GM12878 (cell line): ENCODE measurements around the gene GON7. TPM values are rescaled to one million over a fixed set of nuclear protein-coding genes. Genes with fewer than 3 reads are reported as not detected.

Experiments
- ATAC-seq: fragments of 200-7000 bp; cut with Tn5 transposase; 3 replicates; pipeline ENCODE4 v1.9.1; 2020; ENCODE audit warnings: mild to moderate bottlenecking, moderate library complexity
- BruUV-seq: library from RNA; stranded (reverse); fragments of 400-500 nt; replicated peaks from 2 replicates; lab custom pipeline; 2021; lab: Mats Ljungman, UMichigan
- CTCF ChIA-PET: fragments of 300-600 bp; sonication (Branson Sonifier 250); formaldehyde crosslinking; extraction: SDS; loops from one replicate; lab custom pipeline; 2021; ENCODE audit warnings: inconsistent platforms; lab: Yijun Ruan, JAX
- POLR2A ChIA-PET: fragments of 350-600 bp; formaldehyde crosslinking; extraction: SDS; loops from one replicate; lab custom pipeline; 2021; ENCODE audit warnings: inconsistent platforms; lab: Charles Lee
- RAD21 ChIA-PET: fragments of 300-600 bp; sonication (Branson Sonifier 250); formaldehyde crosslinking; loops from one replicate; lab custom pipeline; 2023; ENCODE audit warnings: antibody characterized with exemption; ENCODE audit not compliant: unreplicated experiment; lab: Charles Lee
- SMC1A ChIA-PET: fragments of 300-600 bp; sonication (Branson Sonifier 250); formaldehyde crosslinking; loops from one replicate; lab custom pipeline; 2023; ENCODE audit not compliant: unreplicated experiment, uncharacterized antibody; lab: Charles Lee
- DNase-seq: peaks from one replicate; pipeline ENCODE4 v3.0.0-alpha.2; 2011; ENCODE audit warnings: low read depth, low spot score
- FAIRE-seq: peaks from 3 replicates; lab custom pipeline; 2011; peaks lifted over from hg19 to GRCh38; lab: Jason Lieb, UNC
- H2AFZ ChIP-seq: 2 replicates; pipeline ENCODE4 v1.6.0; 2011; ENCODE audit warnings: low read depth, low read length, control low read depth; ENCODE audit not compliant: control insufficient read depth
- H3K27ac ChIP-seq: 2 replicates; pipeline ENCODE4 v1.5.1; 2011; ENCODE audit warnings: control low read depth; ENCODE audit not compliant: control insufficient read depth, insufficient read depth
- H3K27me3 ChIP-seq, 2 experiments: replicated peaks in 1 of 2; 2 replicates each; pipeline versions ENCODE4 v1.6.0 to v1.6.1; 2011; ENCODE audit warnings: low read length in 1 of 2; ENCODE audit not compliant: control insufficient read depth in 2 of 2, insufficient read depth in 2 of 2
- H3K36me3 ChIP-seq, 2 experiments: 2 replicates each; pipeline ENCODE4 v1.5.1; 2011; ENCODE audit warnings: low read length in 1 of 2; ENCODE audit not compliant: control insufficient read depth in 2 of 2, insufficient read depth in 2 of 2
- H3K4me1 ChIP-seq: 2 replicates; pipeline ENCODE4 v1.6.1; 2011; ENCODE audit warnings: mild to moderate bottlenecking, low read length, moderate library complexity, mixed read lengths; ENCODE audit not compliant: control insufficient read depth, insufficient read depth
- H3K4me2 ChIP-seq: 2 replicates; pipeline ENCODE4 v1.6.0; 2011; ENCODE audit warnings: control low read depth; ENCODE audit not compliant: control insufficient read depth, insufficient read depth
- H3K4me3 ChIP-seq: fragments of 200-600 bp; sonication (generic); 2 replicates; pipeline ENCODE4 v1.5.1; 2016
- H3K79me2 ChIP-seq: 2 replicates; pipeline ENCODE4 v1.6.0; 2011; ENCODE audit warnings: low read length; ENCODE audit not compliant: control insufficient read depth, insufficient read depth
- H3K9ac ChIP-seq: 2 replicates; pipeline ENCODE4 v1.8.0; 2011; ENCODE audit warnings: low read length, control low read depth, mixed read lengths; ENCODE audit not compliant: control insufficient read depth, insufficient read depth
- H3K9me3 ChIP-seq: replicated peaks from 3 replicates; pipeline ENCODE4 v1.5.1; 2011; ENCODE audit warnings: mild to moderate bottlenecking, low read length; ENCODE audit not compliant: control insufficient read depth, insufficient read depth
- H4K20me1 ChIP-seq: 2 replicates; pipeline ENCODE4 v1.6.0; 2011; ENCODE audit not compliant: control insufficient read depth, insufficient read depth
- ATF7 ChIP-seq: fragments of 450-650 bp; IDR thresholded peaks from 2 replicates; pipeline ENCODE4 v1.6.1; 2016; ENCODE audit warnings: low read depth, mild to moderate bottlenecking
- CBX3 ChIP-seq: fragments of 200-600 bp; sonication (generic); IDR thresholded peaks from 2 replicates; pipeline ENCODE4 v1.6.1; 2016; ENCODE audit warnings: low read depth, borderline replicate concordance
- CBX5 ChIP-seq: sonication (generic); IDR thresholded peaks from 2 replicates; pipeline ENCODE4 v1.6.1; 2016; ENCODE audit warnings: low read depth, moderate library complexity, mild to moderate bottlenecking, inconsistent platforms
- IKZF1 ChIP-seq: fragments of 450-650 bp; conservative IDR thresholded peaks from 2 replicates; pipeline ENCODE4 v1.6.1; 2017; ENCODE audit warnings: antibody characterized with exemption, mild to moderate bottlenecking
- LARP7 ChIP-seq: fragments of 450-650 bp; IDR thresholded peaks from 2 replicates; pipeline ENCODE4 v1.6.1; 2017; ENCODE audit warnings: mild to moderate bottlenecking
- NR2F1 ChIP-seq: fragments of 450-650 bp; conservative IDR thresholded peaks from 2 replicates; pipeline ENCODE4 v1.6.1; 2017; ENCODE audit warnings: mild to moderate bottlenecking
- SREBF2 ChIP-seq: IDR thresholded peaks from 2 replicates; pipeline ENCODE4 v1.6.1; 2012; ENCODE audit warnings: mild to moderate bottlenecking, low read length
- WGBS: methylation state at CpG from one replicate; pipeline ENCODE4 v1.1.6; 2016; ENCODE audit warnings: low lambda C conversion rate; ENCODE audit not compliant: insufficient replicate concordance, insufficient coverage; ENCODE audit errors: missing lambda C conversion rate; 5-methylcytosine and 5-hydroxymethylcytosine counted together
- in situ Hi-C: fragments of 300-500 bp; cut with MboI; formaldehyde crosslinking; loops from 9 replicates; pipeline ENCODE4 v1.14.3; 2018; ENCODE audit warnings: mixed read lengths
- intact Hi-C: fragments of 100-400 bp; cut with micrococcal nuclease; formaldehyde crosslinking; loops from one replicate; pipeline ENCODE4 v1.14.2; 2022; ENCODE audit not compliant: unreplicated experiment
- polyA plus RNA-seq, 11 experiments: library from polyadenylated mRNA; depleted of rRNA in 4 of 11; unstranded in 6 of 11; stranded (reverse) in 5 of 11; fragments of >200 nt; fragmentation: Nextera tagmentation in 4 of 11; fragmentation: Illumina TruSeq in 1 of 11; extraction: Ambion mirVana in 4 of 11; extraction: Trizol in 1 of 11; gene quantifications; 1 replicate in 1 of 11; 2 replicates in 10 of 11; pipeline versions ENCODE4 v1.2.1 to v1.2.3, GENCODE V29; 2011 to 2016; ENCODE audit warnings: inconsistent platforms in 2 of 11, missing spikeins in 2 of 11, low read depth in 1 of 11
- total RNA-seq, 4 experiments: library from RNA; depleted of rRNA in 3 of 4; stranded (reverse); fragments of >200 nt in 3 of 4; fragmentation: Illumina TruSeq in 1 of 4; extraction: Trizol in 1 of 4; gene quantifications; 2 replicates each; pipeline versions ENCODE4 v1.2.1 to v1.2.3, GENCODE V29; 2013 to 2021
- TF ChIP-seq, protein P1 (sequence below): fragments of 450-650 bp; IDR thresholded peaks from 2 replicates; pipeline ENCODE4 v1.6.1; 2017; ENCODE audit warnings: mild to moderate bottlenecking, moderate library complexity
- TF ChIP-seq, protein P2 (sequence below): IDR thresholded peaks from 2 replicates; pipeline ENCODE4 v1.6.1; 2012; ENCODE audit warnings: low read length, inconsistent platforms
- TF ChIP-seq, protein P3 (sequence below): fragments of 150-350 bp; IDR thresholded peaks from 2 replicates; pipeline ENCODE4 v1.6.1; 2016; ENCODE audit warnings: low read depth, low read length

The GON7 gene
- total and polyA plus RNA-seq, 10 of the 15 experiments (the other 5 are each of a cell fraction or from before 2014, with no cell fraction given): 21.6 to 59.0 (median 33.0) TPM

DNA sequence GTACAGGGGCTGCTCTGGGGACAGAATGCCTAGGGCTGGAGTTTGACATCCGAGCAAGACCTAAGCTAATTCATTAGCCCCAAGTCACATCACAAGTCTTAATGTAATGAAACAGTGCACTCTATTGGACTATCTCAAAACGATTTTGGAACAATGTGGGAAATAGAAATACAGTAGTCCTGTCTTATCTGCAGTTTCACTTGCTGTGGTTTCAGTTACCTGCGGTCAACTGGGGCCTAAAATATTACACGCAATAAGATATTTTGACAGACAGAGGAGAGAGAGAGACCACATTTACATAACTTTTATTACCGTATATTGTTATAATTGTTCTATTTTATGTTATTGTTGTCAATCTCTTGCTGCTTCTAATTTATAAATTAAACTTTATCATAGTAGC lies 43.3 kb downstream of the GON7 start (continued):
- TF ChIP-seq NR2F1 (0 out of 2 replicates have a peak, but pooled peaks have one; percentile 26), IKZF1 (peak; percentile 51), CBX3 (no peak)
- TF ChIP-seq, protein P1, sequence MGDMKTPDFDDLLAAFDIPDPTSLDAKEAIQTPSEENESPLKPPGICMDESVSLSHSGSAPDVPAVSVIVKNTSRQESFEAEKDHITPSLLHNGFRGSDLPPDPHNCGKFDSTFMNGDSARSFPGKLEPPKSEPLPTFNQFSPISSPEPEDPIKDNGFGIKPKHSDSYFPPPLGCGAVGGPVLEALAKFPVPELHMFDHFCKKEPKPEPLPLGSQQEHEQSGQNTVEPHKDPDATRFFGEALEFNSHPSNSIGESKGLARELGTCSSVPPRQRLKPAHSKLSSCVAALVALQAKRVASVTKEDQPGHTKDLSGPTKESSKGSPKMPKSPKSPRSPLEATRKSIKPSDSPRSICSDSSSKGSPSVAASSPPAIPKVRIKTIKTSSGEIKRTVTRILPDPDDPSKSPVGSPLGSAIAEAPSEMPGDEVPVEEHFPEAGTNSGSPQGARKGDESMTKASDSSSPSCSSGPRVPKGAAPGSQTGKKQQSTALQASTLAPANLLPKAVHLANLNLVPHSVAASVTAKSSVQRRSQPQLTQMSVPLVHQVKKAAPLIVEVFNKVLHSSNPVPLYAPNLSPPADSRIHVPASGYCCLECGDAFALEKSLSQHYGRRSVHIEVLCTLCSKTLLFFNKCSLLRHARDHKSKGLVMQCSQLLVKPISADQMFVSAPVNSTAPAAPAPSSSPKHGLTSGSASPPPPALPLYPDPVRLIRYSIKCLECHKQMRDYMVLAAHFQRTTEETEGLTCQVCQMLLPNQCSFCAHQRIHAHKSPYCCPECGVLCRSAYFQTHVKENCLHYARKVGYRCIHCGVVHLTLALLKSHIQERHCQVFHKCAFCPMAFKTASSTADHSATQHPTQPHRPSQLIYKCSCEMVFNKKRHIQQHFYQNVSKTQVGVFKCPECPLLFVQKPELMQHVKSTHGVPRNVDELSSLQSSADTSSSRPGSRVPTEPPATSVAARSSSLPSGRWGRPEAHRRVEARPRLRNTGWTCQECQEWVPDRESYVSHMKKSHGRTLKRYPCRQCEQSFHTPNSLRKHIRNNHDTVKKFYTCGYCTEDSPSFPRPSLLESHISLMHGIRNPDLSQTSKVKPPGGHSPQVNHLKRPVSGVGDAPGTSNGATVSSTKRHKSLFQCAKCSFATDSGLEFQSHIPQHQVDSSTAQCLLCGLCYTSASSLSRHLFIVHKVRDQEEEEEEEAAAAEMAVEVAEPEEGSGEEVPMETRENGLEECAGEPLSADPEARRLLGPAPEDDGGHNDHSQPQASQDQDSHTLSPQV: peak; percentile 53; the same call in 1 of the 2 replicates
- TF ChIP-seq, all 136 proteins: peak for 21

GRCh38 chr14:93161411-93161940 lies 45.4 kb downstream of the GON7 start:
- H3K4me2 ChIP-seq: no peak overlapping the region
- CTCF ChIA-PET: interaction anchor here (1.3 to 2.9 kb wide), 10 partner anchors 15 to 209 kb away, joined by 3 to 50 read pairs (median 8); partner anchors contain the start of gene ITPK1

More at GRCh38 chr14:93161411-93161940, 45.4 kb downstream of the GON7 start:
- intact Hi-C loops (loop anchor here (1.0 to 10.0 kb wide), 2 partner anchors 127 to 447 kb away; no protein-coding TSS in a partner anchor), in situ Hi-C loops (no loop called here)
- Histone ChIP-seq H3K27me3 (no peaks in the 10 kb centered on the region), H3K27ac (no peak overlapping the region), H3K79me2 (no peaks in the 10 kb centered on the region), H3K9ac (no peak overlapping the region), H3K4me3 (no peak overlapping the region), H3K4me1 (peaks cover 5% of the 10 kb centered on the region), H3K9me3 (no peaks in the 10 kb centered on the region), H3K36me3 (no peaks in the 10 kb centered on the region), H4K20me1 (no peaks in the 10 kb centered on the region), H2AFZ (no peak overlapping the region)
- ChIA-PET SMC1A (interaction anchor here (1.1 to 2.5 kb wide), 4 partner anchors 42 to 206 kb away, joined by 3 to 30 read pairs (median 3); no protein-coding TSS in a partner anchor), POLR2A (no interaction called here), RAD21 (interaction anchor here (1.2 to 2.1 kb wide), 4 partner anchors 15 to 48 kb away, joined by 3 to 22 read pairs (median 6); partner anchors contain the start of genes GON7 and UBR7)
- TF ChIP-seq ATF7 (peak; percentile 39; the same call in 1 of the 2 replicates), LARP7 (no peak), SREBF2 (no peak), CBX5 (no peak)
- TF ChIP-seq, protein P2, sequence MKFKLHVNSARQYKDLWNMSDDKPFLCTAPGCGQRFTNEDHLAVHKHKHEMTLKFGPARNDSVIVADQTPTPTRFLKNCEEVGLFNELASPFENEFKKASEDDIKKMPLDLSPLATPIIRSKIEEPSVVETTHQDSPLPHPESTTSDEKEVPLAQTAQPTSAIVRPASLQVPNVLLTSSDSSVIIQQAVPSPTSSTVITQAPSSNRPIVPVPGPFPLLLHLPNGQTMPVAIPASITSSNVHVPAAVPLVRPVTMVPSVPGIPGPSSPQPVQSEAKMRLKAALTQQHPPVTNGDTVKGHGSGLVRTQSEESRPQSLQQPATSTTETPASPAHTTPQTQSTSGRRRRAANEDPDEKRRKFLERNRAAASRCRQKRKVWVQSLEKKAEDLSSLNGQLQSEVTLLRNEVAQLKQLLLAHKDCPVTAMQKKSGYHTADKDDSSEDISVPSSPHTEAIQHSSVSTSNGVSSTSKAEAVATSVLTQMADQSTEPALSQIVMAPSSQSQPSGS: no peak
- TF ChIP-seq, protein P3, sequence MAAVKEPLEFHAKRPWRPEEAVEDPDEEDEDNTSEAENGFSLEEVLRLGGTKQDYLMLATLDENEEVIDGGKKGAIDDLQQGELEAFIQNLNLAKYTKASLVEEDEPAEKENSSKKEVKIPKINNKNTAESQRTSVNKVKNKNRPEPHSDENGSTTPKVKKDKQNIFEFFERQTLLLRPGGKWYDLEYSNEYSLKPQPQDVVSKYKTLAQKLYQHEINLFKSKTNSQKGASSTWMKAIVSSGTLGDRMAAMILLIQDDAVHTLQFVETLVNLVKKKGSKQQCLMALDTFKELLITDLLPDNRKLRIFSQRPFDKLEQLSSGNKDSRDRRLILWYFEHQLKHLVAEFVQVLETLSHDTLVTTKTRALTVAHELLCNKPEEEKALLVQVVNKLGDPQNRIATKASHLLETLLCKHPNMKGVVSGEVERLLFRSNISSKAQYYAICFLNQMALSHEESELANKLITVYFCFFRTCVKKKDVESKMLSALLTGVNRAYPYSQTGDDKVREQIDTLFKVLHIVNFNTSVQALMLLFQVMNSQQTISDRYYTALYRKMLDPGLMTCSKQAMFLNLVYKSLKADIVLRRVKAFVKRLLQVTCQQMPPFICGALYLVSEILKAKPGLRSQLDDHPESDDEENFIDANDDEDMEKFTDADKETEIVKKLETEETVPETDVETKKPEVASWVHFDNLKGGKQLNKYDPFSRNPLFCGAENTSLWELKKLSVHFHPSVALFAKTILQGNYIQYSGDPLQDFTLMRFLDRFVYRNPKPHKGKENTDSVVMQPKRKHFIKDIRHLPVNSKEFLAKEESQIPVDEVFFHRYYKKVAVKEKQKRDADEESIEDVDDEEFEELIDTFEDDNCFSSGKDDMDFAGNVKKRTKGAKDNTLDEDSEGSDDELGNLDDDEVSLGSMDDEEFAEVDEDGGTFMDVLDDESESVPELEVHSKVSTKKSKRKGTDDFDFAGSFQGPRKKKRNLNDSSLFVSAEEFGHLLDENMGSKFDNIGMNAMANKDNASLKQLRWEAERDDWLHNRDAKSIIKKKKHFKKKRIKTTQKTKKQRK: no peak
- no peak for ATAC-seq
- 45% methylated on average over 4 of the region's 4 CpGs for WGBS
- DNase-seq: no peak
- no peak for FAIRE-seq
- BruUV-seq: no TSS peak
